ENCODE data around the gene UPP2.

DNA sequence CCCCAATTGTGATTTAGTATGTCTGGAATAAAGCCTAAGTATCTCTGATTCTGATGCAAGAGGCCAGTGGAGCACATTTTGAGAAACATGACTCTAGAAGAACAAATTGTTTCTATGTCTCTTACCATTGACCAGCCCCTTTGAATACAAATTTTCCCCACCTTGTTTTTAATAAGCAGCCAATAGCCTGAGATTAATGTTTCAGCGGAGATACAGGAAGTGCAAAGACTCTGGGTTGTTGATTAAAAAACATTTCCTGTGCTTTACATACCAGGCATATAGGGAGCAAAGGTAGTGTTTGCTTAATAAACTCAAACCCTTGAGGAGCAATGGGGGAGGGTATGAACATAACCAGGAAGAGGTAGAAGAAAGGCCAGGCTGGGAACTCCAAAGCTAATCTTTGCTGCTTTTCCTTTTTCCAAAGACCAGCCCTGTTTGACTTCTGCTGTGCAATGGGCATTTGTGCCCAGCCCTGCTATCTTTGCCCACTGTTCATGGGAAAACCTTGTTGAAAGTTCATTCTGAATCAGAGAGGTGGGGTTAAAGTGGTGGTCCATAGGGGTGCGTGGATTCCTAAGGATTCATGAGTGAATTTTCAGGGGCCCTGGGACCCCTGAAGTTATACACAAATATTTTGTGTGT is 29.3 kb downstream of the UPP2 start:
- TF ChIP-seq, protein P1, sequence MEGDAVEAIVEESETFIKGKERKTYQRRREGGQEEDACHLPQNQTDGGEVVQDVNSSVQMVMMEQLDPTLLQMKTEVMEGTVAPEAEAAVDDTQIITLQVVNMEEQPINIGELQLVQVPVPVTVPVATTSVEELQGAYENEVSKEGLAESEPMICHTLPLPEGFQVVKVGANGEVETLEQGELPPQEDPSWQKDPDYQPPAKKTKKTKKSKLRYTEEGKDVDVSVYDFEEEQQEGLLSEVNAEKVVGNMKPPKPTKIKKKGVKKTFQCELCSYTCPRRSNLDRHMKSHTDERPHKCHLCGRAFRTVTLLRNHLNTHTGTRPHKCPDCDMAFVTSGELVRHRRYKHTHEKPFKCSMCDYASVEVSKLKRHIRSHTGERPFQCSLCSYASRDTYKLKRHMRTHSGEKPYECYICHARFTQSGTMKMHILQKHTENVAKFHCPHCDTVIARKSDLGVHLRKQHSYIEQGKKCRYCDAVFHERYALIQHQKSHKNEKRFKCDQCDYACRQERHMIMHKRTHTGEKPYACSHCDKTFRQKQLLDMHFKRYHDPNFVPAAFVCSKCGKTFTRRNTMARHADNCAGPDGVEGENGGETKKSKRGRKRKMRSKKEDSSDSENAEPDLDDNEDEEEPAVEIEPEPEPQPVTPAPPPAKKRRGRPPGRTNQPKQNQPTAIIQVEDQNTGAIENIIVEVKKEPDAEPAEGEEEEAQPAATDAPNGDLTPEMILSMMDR (IDR thresholded peaks at IDR 0.05; ENCODE audit: low read depth, low read length), result no peak
- no peak for TF ChIP-seq EZH2phosphoT487 (IDR thresholded peaks at IDR 0.05; ENCODE audit: low read depth)

Data from OCI-LY3 (cell line).